ENCODE results near the gene ABTB2.

ABTB2 gene

DNA sequence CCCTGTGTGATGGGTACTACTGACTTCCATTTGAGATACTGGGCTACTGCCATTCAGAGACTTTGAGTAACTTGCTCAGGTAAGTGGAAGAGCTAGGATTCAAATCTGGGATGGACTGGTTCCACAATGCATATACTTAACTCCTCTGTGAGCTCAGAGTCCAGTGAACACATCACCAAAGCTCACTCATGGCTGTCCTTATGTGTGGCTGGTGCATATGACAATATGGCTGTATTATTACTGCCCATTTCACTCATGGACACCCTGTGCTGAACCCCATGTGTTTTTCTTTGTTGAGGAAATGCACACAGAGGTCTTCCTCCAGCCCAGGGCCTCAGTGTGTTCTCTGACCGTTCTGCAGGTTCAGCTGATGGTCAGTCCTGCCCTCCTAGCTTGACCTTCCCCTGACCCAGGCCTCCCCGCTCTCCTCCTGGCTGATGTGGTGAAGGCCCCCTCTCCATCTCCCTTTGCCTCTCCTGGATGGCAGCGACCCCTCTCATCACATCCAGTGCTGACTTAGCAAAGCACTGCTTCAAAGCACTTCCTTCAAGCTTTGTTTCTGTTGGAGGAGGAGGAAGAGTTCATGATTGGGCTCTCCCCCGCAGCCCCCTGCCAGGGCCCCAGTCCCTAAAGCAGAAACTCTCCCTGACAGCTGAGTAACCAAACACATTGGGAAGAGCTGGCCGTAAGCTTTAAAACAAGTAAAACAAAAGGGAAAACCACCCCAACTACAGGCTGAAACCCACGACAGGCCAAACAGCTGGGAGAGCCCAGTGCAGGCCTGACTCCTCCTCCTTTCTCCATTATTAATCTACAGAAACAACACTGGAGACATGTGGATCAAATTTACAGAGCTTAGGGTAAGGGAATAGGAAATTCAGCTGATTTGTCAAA, 151.2 kb downstream of the ABTB2 start:
- peak; percentile 3 for DNase-seq

- DNase-seq, result no peak
Observed at GRCh38 chr11:34205326-34206035, 152.3 kb downstream of the ABTB2 start.

GRCh38 chr11:34204396-34205279, 153.2 kb downstream of the ABTB2 start:
- peak; percentile 83 for DNase-seq

- DNase-seq, result no peak
Observed at GRCh38 chr11:34203377-34203871, 154.4 kb downstream of the ABTB2 start.

- no peak for DNase-seq
Observed at GRCh38 chr11:34201129-34201528, 156.7 kb downstream of the ABTB2 start.

- no peak for DNase-seq
Observed at GRCh38 chr11:34199525-34199924, 158.3 kb downstream of the ABTB2 start.

- no peak for DNase-seq
Observed at GRCh38 chr11:34198523-34198922, 159.3 kb downstream of the ABTB2 start.

- DNase-seq, result no peak
Observed at GRCh38 chr11:34197256-34197655, 160.6 kb downstream of the ABTB2 start.

- DNase-seq, result no peak
Observed at GRCh38 chr11:34194576-34195335, 163.1 kb downstream of the ABTB2 start.

DNA sequence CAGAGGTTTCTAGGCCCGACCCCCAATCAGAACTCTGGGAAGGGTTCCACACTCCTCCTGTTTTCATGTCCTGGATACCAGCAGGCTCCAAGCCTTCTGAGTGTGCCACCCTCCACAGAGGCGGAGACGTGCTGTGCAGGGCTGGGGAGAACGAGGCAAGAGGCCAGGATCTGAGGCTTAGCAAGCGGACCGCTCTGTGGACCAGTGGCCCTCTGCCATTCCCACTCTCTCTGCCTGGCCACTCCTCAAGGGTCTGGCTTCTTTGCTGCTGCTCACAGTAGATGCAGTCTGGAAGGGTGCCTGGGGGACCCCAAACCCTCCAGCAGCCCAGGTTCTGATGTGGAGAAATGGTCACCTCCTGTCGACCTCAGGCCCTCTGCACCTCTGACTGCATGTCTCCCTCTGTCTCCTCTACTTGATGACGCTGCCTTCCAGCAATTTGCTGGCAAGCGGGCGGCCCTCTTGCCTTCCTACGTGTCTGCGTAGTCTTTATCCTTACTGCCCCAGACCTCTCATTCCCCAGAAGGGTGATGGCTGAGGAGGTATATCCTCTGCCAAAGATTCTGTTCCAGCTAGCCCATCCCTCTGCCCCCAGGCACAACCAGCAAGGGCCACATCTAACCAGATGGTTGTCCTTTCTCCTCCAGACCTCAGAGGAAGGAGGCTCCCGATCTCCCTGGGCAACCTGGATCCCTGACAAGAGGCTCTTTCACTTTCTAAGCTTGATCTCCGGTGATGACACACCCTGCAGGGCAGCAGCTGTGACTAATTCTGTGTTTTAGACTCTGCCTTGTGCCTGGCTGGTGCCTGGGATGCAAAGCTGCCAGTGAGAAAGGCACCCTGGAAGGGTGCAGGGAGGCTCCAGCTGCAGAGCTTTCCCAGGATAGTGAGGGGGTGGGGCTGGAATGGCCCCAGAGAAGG, 165.1 kb downstream of the ABTB2 start:
- DNase-seq, result peak; percentile 7

DNA sequence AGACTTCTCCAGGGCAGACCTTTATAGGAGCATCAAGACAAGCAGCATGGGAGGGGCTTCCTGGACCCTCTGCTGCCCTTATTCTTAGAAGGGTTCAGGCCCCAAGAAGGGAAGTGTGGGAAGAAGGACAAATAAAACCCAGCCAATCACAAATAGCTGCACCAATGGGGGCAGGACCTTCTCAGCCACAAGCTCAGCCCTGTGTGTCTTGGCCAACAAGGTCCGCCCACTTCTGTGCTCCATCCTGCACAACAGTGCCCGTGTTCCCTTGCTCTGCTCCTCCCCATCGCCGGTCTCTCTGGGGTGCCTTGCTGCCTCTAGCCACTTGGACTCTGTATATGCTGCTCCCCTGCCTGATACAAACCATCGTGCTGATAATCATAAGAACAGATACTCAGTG, 166.2 kb downstream of the ABTB2 start:
- DNase-seq, result no peak

DNA sequence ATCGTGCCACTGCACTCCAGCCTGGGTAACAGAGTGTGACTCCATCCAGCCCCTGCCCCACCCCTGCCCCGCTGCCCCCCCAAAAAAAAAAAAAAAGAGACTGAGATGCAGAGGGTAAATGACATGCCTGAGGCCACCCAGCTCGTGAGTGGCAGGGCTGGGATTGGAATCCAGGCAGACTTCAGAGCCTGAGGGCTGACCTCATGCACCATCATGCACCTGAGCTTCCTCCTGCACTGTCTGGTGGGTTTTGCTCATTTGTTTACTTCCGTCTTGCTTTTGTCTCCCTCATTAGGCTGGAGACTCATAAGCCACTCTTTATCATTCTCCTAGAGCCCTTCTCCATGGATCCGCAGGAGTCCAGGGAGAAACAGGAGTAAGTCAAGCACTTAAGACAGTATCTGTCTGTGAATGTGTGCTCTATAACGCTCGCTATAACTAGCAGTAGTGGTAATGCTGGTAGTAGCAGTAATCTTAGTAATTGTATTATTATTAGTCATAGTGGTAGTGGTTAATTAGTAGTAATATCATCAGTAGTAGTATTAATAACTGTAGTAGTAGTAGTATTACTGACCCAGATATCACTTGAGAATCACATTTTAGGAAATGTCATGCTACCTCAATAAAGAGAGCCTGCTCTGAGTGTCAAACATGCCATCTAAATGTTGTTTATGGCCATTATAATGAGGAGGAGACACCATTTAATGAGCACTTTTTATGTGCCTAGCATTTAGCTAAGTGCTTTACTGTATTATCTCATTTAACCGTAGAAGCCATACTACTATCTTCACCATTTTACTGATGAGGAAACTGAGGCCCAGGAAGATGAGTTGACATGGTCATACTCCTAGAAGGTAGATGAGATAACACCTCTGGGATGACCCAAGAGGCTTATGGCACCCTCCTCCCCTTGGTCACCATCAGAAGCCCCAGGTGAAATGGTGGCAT, 167.3 kb downstream of the ABTB2 start:
- DNase-seq, result no peak

DNA sequence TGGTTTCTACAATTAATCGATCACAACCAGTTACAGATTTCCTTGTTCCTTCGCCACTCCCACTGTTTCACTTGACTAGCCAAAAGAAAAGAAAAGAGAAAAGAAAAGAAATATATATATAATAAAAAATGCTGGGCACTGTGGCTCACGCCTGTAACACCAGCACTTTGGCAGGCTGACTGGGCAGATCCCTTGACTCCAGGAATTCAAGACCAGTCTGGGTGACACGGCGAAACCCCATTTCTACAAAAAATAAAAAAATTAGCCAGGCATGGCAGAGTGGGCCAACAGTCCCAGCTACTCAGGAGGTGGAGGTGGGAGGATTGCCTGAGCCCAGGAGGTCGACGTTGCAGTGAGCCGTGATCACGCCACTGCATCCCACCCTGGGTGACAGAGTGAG, 168.6 kb downstream of the ABTB2 start:
- DNase-seq, result no peak

- no peak for DNase-seq
Observed at GRCh38 chr11:34188181-34188580, 169.6 kb downstream of the ABTB2 start.

- no peak for DNase-seq
Observed at GRCh38 chr11:34185926-34186841, 171.6 kb downstream of the ABTB2 start.

DNA sequence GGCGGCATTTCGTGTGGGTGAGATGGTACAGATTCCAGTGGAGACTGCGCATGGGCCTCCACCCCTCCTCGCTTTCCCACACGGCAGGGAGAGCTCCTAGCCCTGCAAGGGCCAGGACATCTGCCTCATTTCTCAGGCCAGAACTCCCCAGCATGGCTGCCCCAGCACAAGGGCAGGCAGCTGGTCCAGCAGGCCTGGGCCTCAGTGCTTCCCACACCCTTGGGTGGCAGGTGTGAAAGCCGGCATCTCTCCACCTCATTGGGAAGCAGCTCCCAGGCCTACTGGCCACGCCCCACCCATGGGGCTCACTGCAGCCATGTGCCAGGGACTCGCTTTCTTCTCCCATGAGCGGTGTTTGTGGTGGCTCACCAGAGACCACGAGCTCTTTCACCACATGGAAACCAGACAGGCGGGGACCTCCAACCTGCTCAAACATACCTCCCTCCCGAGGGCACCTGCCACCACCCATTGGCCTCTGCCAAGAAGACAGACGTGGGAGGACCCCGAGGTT, 173.2 kb downstream of the ABTB2 start:
- DNase-seq, result no peak

DNA sequence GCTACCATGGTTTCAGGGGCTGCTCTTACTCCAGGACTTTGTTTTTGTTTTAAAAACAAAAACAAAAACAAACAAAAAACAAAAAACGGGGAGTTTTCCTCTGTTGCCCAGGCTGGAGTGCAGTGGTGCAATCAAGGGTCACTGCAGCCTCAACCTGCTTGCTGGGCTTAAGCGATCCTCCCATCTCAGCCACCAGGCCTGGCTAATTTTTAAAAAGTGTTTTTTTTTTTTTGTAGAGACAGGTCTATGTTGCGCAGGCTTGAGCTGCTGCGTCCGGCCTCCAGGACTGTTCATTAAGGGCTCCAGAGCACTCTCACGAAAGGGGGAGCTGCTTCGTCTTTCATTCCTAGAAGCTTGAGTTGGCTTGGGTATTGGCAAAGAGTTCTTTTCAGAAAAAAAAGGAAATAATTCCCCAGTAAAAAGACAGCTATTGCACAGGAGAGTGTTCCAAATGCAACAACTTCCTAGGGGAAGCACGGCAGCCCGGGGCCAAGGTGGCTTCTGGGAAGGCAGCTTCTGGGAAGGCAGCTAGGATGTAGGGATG, 173.9 kb downstream of the ABTB2 start:
- no peak for DNase-seq
